GM19468 (cell line): ENCODE results near the gene HS3ST5.

Experiments
- ATAC-seq: cut with Tn5 transposase; IDR thresholded peaks from one replicate; pipeline ENCODE4 v1.9.1; 2021; ENCODE audit warnings: mild to moderate bottlenecking, moderate library complexity, moderate number of reproducible peaks; ENCODE audit not compliant: unreplicated experiment; ENCODE audit errors: extremely low read depth

HS3ST5 gene

DNA sequence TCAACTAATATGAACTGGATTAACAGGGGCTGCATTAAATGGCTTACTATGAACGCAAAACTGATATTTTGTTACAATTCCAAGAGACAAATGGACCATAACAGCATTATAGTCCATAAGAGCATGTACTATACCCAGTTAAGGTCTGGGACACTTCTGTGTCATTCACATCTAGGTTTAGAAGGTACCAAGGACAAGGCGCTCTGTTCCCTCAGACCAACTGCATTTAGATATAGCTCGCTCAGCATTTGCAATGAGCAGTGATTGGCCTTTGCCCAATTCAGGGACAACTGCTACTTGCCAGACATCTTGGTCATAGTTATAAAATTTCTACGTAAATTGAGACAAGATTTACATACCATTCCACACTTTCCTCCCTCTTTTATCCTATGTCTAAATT is 132.4 kb downstream of the HS3ST5 start:
- no peak for ATAC-seq

GRCh38 chr6:114203460-114203859 is 139.4 kb downstream of the HS3ST5 start:
- ATAC-seq, result no peak

GRCh38 chr6:114202389-114202788 is 140.4 kb downstream of the HS3ST5 start:
- ATAC-seq, result no peak

DNA sequence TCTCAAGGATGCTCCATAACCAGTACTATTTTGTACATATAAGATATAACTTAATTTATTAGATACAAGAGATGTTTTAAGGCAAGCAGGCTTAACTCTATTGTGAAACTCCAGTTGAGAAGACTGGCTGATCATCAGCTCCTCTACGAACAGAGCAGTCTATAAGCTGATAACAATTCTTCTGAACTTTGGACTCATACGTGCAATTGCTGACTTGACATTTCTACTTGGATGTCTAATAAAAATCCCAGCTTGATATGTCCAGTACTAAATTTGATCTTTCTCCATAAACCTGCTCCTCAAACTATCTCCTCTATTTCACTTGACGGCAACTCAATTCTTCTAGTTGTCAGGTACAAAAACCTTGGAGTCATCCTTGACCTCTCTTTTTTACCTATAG is 141.9 kb downstream of the HS3ST5 start:
- no peak for ATAC-seq

GRCh38 chr6:114195631-114196403 is 147.0 kb downstream of the HS3ST5 start:
- ATAC-seq, result no peak

DNA sequence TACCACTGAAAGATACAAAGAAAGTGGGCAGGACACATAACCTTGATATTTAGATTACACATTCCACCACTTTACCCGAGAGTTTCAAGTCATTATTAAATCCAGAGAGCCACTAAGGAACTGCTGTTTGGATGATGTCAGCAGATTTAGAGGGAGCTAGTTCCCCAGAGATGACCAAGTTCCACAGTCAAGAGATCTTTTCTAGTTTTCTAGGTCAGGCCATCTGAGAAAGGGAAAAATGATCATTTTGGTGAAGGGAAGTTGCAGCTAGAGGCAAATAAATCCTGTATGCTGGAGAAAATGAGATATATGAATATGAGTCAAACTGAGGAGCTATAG is 147.8 kb downstream of the HS3ST5 start:
- ATAC-seq, result no peak

DNA sequence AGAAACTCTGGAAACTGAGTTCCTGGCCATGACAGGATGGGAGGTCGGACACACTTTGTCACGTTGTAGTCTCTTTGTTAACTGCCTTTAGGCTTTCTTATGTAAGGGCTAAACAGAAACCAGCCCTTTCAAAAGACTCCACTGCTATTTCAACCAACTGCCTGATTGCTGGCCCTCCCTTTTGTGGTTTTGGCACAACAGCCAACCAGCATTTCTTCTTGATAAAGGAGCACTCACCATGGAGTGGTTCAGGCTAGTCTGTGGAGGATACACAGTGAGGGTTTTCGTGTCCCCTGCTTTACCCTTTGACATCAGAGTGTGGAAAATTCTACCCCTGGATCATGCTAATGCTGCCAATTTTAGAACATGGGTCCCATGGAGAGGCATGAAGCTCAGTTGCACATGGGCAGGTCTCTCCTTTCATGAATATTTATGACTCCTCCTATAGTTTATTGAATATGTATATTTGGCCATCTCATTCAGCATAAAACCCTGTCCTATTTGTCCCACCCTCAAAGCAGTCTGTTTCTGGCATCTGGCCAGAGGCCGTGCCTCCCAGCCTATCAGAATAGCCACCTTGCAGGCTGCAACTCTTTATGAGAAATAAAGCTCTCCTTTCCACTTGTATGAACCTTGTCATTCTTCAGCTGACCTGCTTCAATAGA is 148.3 kb downstream of the HS3ST5 start:
- no peak for ATAC-seq

DNA sequence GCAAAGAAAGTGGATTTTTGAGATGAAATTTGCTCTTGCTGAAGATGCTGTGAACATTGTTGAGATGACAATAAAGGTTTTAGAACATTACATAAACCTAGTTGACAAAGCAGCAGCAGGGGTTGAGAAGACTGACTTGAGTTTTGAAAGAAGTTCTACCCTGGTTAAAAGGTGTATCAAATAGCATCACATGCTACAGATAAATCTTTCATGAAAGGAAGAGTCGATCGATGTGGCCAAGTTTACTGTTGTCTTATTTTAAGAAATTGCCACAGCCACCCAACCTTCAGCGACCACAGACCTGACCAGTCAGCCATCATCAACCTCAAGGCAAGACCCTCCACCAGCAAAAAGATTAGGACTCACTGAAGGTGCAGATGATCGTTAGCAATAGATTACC is 155.3 kb downstream of the HS3ST5 start:
- ATAC-seq, result no peak

DNA sequence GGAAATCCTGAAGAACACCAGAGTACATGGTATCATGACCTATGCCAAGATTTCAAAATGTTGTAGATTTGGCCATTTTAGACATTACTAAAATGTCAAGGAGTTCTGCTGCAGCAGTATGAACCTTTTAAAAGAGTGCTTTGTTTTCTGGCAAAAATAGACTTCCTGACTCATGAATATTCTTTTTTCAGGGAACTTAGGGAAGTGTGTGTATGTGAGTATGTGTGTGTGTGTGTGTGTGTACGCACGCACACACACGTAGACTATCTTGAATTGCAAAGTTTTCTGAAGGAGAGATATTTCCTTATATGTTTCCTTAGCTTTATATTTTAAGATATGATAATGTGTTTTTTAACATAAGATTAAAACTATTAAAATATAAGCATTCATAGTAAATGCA is 161.2 kb downstream of the HS3ST5 start:
- no peak for ATAC-seq

- ATAC-seq, result no peak
Measured at GRCh38 chr6:114179411-114179810, 163.4 kb downstream of the HS3ST5 start.

- ATAC-seq, result no peak
Measured at GRCh38 chr6:114176726-114177125, 166.1 kb downstream of the HS3ST5 start.

DNA sequence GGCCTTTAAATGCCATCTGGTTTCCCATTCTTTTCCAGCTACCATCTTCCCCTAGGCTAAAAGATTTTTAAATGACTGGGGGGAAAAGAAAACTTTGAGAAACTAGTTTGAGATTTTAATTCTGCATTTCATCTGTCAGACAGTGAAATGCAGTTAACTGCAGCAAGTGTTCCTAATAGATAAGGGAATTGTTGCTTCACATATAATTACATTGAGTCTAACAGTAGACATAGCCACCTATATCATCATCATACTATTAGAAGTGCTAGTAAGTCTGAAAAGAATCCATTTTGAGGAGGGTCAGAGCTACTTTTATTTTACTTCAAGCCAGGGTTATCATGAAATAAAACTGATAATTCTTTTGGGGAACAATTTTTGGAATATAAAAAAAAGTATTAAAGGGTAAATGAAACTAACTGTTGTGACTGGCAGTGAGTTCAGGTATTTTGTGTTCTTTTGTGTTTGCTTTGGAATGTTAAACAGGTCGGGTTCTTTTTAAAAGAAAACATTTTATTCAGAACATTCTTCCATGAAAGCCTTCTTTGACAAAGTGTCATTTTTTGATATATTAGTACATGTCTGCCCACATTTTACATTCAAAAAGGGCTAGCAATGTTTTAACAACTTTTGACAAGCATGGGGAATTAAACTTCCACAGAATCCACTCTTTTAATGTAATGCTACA is 170.1 kb downstream of the HS3ST5 start:
- ATAC-seq, result no peak

GRCh38 chr6:114171473-114171872 is 171.3 kb downstream of the HS3ST5 start:
- no peak for ATAC-seq

DNA sequence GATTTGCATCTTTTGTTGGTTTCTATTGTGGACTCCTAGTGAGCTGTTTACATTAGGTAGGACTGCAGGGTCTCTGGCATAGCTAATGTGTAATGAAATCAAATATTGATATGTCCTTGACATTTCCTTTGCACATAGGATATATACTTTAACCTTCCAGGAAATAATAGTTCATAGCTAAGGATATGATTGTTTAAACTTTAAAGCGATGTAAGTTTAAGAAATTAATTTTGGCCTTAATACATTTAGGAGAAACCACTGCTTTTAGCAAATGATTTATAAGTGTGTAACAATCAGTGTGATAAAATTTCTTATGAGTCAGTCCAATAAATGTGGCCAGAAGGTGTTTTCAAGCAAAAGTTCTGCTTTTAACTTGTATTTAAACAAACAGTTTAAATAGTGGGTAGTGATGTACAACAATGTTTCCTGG is 171.8 kb downstream of the HS3ST5 start:
- no peak for ATAC-seq

- no peak for ATAC-seq
Measured at GRCh38 chr6:114170372-114170771, 172.5 kb downstream of the HS3ST5 start.

- no peak for ATAC-seq
Measured at GRCh38 chr6:114169763-114170162, 173.1 kb downstream of the HS3ST5 start.

DNA sequence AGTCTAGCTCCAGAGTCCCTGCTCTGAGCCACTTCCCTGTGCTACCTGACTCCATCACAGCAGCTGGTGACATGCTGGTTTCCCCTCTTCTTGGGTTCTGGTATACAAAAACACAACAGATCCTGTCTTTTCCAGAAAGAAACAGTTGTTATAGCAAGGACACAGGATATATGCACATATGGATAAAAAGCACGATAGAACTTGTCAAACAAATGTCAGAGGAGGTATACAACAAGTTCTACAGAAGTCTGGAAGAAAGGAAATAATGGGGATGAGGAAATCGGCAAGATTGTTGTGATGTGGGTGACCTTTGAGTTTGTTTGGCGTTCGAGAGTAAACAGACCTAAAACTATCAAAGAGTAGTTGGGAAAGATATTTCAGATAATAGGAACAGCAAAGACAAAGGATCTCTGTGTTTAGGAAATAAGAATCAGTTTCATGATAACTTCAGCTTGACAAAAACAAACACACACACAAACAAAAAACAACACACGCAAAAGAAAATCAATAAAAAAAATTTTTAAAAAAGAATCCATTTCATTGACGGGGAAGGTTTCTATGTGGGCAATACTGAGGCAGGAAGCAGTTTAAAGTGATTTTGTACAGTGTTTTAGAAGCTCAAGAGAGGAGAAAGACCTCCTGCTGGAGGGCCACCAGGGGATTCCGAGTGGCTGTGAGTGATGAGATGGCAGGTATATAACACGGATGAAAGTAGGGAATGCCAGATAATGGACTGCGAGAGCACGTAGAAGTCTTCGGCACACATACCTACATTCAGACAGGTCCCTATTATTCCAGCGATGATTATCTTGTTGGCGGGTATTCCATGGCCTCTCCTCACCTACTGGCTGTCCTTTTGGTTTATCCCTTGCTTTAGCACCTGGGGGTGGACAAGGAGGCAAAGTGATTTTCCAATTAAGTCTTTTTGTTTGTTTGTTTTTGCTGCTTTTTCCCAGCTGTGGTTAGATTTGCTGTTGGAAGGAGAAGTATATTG is 174.9 kb downstream of the HS3ST5 start:
- no peak for ATAC-seq

GRCh38 chr6:114164207-114164606 is 178.6 kb downstream of the HS3ST5 start:
- no peak for ATAC-seq

DNA sequence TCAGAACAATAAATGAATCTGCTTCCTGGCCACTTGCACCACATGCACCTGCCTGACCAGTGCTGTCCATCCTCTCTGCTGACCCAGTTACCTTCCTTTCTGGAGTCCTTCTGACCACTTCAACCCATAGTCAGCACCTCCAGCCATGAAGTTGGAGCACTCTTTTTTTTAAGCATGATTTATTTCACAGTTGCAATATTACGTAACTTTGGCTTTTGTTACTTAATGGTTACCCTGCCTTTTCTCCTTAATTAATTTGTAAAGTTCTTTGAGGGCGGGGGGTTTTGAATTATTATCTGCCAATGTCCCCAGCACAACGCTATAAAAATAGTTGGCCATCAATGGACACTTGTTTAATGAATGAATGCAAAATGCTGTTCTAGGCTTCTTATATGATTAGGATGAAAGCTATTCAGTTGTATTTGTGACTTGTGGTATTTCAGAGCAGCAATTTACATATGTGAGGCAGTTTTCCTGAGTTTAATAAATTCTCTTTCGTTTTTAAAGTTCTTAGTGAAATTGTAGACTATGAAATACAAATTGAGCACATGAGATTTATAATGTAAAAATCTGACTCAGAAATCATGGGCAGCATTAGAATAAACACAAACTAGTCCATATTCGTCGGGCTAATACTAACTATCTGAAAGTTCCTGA is 180.0 kb downstream of the HS3ST5 start:
- ATAC-seq, result no peak

- no peak for ATAC-seq
Measured at GRCh38 chr6:114160881-114161280, 181.9 kb downstream of the HS3ST5 start.
